GM12892 (cell line): Measurements from ENCODE around the gene RUSC2.

Experiments
- POLR2A ChIP-seq: IDR thresholded peaks from 2 replicates; pipeline ENCODE4 v1.6.1; 2011; ENCODE audit warnings: low read depth, low read length, control low read depth
- TAF1 ChIP-seq: IDR thresholded peaks from 2 replicates; pipeline ENCODE4 v1.6.1; 2011; ENCODE audit warnings: low read depth, mild to moderate bottlenecking, control low read depth, low read length, borderline replicate concordance

DNA sequence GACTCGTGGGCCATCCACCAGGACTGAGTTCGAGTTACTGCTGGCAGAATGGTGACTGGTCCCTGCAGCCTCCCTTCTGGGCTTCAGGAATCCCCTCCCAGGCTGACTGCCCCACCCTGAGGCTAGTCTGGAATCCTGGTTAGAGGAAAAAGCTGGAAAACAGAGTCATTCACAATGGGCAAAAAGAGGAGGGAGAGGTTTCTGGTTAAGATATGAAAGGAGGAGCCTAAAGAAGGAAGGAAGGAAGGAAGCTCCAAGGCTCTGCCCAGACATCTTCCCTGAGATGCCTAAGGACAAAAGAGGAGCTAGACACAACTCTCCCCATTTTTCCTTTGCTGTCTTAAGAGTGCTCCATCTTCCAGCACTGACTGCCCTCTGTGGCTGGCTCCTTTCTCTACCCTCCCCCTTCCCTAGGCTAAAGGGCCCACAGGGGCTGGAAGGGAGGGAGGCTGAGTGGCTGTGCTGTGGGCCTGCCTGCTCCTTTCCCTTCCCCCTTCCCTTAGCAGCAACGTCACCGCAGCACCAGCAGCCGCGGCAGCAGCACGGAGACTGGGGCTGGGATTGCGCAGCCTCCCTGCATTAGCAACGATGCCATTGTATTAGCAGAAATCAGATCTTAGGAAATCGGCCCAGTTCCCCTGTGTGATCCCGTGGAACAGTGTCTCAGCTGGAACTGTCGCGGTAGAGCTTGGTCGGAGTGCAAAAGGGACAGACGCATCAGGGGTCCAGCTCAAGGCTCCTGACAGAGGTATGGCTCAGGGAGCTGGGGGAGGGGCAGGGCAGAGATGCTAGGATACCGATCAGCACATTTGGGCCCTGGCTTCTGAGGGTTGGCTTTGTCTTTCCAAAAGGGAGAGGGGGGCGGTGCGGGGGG lies 48.7 kb downstream of the RUSC2 start:
- TF ChIP-seq TAF1 = no peak
- no peak for TF ChIP-seq POLR2A
